GM21723 (cell line): Measurements from ENCODE around the gene WFDC6.
"Not testable (repeated sequence)": the region's sequence is repeated elsewhere in the genome, so short reads cannot be mapped to it uniquely, and the experiment has no call there.

ENCODE experiments used
- ATAC-seq: cut with Tn5 transposase; IDR thresholded peaks from one replicate; pipeline ENCODE4 v1.9.1; 2021; ENCODE audit warnings: mild to moderate bottlenecking, moderate library complexity; ENCODE audit not compliant: unreplicated experiment

WFDC6 gene

DNA sequence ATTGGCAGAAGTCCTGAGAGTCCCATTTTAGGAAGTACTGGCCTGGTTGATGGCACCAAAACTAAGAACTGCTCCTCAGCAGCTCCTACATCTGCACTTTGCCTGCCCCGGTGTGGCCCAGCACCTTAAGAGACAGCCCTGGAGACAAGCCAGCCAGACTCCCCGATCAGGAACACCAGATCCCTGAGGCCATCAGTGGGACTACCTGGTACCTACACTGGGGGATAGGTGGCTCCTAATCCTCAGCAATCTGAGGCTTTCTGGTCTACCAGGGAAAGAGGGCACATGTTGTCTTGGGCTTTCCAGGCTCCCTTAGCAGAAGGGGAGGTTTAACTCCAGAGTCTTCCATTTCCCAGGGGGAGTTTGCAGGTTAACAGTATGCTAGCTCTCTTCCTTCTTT is at the start of gene WFDC6:
Gene WFDC6, minus strand, starts transcription at position 101 of the 400 bp plus-strand sequence. Its CDS starts 75 bp downstream, at position 26.
- ATAC-seq = no peak

DNA sequence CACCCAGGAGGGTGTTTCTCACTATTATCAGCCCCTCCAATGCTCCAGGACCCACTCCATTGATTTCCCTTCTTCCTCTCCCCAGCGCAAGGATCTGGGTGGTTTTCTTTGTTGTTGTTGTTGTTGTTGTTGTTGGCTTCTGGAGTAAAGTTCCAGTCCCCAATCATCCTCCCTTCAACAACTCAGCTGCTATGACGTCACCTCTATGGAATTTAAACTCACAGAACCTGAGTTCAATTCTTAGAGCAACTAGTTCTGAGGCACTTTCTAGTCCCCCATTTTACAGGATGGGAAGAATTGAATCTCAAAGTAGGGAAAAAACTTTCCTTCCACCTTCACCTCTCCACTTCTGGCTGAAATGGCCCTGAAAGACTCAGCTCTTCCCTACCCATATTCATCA is 49.5 kb upstream of the WFDC6 start:
- ATAC-seq = no peak

DNA sequence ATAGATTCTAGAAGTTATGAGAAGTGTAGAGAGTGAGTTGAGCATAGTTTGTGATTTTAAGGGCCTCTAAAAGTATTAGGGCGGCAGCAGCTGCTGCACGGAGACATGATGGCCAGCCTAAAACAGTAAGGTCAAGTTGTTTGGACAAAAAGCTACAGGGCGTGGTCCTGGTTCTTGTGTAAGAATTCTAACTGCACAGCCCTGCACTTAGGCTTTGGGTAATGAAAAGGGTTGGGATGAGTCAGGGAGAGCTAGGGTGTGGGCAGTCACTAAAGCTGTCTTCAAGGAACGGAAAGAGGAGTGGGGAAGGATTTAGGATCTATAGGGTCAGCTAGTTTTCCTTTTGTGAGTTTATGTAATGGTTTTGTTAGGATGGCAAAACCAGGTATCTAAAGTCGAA is 46.7 kb upstream of the WFDC6 start:
- ATAC-seq = not testable (repeated sequence)

DNA sequence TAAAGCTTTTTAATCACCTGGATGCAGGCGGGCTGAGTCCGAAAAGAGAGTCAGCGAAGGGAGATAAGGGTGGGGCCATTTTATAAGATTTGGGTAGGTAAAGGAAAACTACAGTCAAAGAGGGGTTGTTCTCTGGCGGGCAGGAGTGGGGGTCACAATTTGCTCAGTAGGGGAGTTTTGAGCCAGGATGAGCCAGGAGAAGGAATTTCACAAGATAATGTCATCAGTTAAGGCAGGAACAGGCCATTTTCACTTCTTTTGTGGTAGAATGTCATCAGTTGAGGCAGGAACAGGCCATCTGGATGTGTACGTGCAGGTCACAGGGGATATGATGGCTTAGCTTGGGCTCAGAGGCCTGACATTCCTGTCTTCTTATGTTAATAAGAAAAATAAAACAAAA is 45.0 kb upstream of the WFDC6 start:
- ATAC-seq = not testable (repeated sequence)

DNA sequence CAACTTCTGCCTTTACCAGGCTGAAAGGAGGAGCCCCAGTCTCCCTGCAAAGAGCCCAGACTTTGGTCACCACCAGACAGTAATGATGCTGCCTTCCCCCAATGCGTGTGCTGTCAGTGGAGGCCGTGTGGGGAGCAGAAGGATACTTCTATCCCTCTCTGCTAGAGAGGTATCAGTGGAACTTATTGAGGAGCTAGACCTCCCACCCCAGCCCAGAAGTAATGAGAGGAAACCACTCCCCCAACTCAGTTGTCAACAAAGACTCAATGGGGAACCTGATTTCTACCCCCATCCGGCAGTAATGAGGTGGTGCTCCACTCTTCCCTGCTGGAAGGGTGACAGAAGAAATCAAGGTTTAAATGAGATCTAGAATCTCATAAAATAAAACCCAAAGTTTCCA is 44.2 kb upstream of the WFDC6 start:
- ATAC-seq = no peak

DNA sequence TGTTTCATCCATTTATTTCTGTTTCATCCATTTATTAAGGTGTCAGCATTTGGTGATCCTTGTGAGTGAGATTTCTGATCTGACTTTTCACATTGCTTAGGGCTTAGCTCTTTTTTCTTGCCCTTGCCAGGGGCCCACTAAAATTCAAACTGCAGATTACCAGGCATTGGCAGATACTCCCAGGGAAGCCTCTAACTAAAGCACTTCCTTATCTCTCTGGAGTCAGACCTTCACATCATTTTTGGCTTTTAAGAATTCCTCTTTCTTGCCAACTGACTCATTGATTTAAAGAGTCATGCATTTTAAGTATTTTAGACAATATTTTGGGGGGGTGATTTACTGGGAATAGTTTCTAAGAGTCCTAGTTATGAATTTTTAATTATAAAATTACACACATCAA is 42.4 kb upstream of the WFDC6 start:
- ATAC-seq = no peak

DNA sequence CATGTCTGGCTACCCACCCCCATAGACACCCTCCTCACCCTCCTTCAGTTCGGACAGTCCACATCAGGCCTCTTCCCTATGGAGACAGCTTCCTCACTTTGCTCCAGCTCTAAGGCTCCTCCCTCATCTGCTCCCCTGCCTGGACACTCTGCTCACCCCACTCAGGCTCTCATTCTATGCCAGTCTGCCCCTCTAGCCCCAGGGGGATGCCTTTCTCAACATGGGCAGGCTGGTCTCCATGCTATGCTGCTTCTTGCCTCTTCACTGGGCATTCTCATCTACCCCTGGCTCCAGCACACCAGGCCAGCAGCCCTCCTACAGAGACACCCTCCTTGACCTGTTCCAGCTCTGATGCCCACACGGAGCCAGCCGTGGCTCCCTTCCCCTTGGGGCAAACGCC is 39.9 kb upstream of the WFDC6 start, which contains the start of gene WFDC8:
Gene WFDC8, minus strand, starts transcription at position 101 of the 400 bp plus-strand sequence. Its CDS starts 37 bp downstream, at position 64.
- ATAC-seq = no peak

DNA sequence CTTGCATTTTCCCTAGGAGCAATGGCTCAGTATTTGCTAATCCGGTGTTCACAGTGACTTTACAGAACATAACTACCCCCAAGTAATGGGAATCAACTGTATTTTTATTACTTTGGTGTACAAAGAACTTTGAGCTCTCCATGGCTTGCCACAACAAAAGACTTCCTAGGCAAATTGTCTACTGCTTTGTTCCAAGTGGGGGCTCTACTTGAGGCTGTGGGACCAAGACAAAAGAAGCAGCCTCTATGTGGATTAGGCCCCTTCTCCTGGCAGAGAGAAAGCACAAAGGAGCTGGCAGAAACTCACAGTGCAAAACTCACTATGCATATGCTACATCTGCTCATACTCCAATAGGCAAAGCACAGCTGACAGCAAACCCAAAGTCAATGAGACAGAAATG is 38.9 kb upstream of the WFDC6 start:
- ATAC-seq = no peak

DNA sequence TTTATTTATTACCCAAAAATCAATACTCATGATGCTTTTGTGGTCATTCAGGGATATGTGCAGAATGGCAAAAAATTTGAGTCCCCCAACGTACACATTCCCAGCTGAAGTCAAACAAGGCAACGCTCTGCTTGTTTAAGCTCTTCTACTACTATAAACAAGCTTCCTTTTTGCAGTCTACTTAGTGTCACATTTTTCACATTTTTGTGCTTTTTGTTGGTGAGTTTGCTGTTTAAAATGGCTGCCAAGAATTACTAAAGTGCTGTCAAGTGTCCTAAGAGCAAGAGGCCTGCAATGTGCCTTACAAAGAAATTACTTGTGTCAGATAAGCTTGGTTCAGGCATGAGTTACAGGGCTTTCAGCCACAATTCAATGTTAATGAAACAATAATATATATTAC is 37.7 kb upstream of the WFDC6 start:
- no peak for ATAC-seq

DNA sequence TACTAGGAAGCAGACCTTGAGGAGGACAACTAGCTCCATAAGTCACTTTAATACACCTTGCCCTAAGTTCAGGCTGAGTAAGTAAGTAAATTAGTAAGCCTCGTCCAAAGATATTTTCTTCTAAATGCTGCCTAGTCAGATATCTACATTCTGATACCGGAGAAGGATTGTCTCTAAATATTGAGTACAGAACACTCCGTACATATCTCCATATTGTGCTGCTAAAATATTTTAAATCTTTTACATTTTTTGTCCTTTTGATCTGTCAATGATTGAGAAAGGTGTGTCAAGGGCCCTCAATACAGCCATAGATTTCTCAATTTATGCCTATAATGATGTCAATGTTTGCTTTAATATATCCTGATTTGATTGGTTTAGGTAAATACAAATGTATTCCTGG is 36.6 kb upstream of the WFDC6 start:
- ATAC-seq = no peak

DNA sequence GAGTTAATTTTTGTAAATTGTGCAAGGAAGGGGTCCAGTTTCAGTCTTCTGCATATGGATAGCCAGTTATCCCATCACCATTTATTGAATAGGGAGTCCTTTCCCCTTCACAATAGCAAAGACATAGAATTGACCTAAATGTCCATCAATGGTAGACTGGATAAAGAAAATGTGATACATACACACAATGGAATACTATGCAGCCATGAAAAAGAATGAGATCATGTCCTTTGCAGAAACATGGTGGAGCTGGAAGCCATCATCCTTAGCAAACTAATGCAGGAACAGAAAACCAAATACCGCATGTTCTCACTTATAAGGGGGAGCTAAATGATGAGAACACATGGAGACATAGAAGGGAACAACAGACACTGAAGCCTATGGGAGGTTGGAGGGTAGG is 30.4 kb upstream of the WFDC6 start:
- ATAC-seq = not testable (repeated sequence)

DNA sequence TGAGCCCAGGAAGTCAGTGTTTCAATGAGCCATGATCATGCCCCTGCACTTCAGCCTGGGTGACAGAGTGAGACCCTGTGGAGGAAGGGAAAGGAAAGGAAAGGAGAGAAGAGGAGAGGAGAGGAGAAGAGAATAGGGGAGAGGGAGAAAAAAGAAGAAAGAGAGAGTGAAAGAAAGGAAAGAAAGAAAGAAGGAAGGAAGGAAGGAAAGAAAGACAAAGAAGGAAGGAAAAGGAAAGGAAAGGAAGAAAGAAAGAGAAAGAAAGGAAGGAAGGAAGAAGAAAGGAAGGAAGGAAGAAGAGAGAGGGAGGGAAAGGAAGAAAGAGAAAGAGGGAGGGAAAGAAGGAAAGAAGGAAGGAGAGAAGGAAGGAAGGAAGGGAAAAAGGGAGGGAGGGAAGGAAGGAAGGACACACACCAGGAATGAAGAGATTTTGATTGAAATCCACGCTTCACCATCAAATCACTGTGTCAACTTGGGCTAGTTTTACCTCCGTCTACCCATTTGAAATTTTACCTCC is 25.5 kb upstream of the WFDC6 start:
- no peak for ATAC-seq

DNA sequence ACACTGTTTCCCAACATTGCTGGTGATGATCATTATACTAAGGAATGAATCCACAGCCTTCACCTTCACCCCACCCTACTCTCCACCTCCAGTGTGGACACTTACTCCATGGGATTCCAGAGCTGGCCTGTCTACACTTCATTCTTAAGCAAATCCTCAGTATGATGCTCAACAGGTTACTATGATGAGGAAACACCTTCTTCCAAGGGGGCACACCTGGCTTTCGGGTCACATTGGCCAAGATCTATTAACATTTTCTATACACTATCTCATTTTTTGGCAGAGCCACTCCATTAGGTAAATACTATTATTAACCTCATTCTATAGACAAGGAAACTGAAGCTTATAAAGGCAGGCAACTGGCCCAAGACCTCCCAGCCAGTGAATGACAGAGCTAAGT is 15.9 kb upstream of the WFDC6 start:
- no peak for ATAC-seq

DNA sequence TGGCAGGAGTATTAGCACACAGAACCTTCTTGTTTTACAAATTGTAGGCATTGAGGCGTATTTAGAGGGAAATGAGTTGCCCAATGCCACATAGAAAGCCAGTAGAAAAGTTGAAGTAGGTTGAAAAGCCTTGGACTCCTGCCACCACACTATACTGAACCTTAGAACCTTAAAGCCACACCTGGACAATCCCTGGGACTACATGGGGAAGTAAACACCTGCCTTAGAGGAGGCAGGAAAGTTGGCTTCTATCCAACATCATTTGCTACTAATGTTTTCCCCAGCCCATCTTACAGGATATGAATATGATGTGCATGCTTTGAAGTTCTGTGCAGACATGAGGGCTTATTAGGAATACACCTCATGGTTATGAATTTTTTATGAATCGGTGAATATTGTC is 13.2 kb upstream of the WFDC6 start:
- ATAC-seq = no peak

DNA sequence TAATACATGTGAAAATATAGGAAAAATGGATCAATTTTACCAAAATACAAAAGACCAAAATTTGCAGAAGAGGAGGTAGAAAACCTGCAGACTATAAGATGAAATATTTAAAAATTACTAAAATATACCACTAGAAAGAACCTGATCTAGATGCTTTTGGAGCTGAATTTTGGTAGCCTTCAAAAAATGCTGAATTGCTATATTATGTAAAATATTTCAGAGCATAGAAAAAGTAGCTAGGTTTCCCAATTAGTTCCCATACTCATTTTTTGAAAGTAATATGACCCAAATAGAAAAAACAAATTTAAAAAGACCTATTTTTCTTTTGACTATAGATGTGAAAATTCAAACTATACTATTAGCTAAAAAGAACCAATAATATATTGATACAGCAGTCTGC is 11.5 kb upstream of the WFDC6 start:
- ATAC-seq = no peak

DNA sequence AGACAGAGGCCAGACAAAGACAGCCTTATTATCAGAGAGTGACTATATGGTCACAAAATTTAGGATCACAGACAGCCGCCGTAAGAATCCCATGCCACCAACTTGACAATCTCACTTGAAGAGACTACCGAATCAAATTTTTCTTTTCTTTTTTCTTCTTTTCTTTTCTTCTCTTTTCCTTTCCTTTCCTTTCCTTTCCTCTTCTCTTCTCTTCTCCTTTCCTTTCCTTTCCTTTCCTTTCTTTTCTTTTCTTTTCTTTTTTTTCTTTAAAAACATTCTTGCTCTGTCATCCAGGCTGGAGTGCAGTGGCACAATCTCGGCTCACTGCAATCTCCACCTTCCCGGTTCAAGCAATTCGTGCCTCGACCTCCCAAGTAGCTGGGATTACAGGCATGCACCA is 9.1 kb upstream of the WFDC6 start:
- no peak for ATAC-seq

DNA sequence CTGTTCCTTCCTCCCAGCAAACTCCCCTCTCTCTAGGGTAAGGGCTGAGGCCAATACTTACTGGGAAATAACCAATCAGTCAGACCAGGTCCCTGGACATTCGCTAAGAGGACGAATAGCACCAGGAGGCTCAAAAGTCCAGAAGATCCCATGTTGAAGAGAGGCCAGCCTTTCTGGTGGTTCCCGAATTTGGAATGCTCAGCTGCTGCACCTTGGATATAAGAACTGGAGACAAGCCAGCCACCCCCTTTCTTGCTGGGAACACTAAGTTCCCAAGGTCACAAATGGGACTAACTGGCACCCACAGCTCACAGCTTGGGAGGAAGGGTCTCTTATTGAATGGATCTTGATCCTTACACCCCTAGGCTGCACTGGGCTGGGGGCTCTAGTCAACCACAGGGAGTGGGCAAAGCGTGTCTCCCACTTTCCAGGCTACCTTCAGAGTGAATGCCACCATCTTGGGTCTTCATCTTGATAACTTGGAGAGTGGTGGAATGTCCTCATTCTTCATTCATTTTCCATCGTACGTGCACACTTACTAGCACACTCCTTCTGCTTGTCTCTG is 8.0 kb upstream of the WFDC6 start, which contains the start of gene EPPIN:
Gene EPPIN, minus strand, starts transcription at position 196 of the 565 bp plus-strand sequence. Its CDS starts 44 bp downstream, at position 152.
- ATAC-seq = no peak

DNA sequence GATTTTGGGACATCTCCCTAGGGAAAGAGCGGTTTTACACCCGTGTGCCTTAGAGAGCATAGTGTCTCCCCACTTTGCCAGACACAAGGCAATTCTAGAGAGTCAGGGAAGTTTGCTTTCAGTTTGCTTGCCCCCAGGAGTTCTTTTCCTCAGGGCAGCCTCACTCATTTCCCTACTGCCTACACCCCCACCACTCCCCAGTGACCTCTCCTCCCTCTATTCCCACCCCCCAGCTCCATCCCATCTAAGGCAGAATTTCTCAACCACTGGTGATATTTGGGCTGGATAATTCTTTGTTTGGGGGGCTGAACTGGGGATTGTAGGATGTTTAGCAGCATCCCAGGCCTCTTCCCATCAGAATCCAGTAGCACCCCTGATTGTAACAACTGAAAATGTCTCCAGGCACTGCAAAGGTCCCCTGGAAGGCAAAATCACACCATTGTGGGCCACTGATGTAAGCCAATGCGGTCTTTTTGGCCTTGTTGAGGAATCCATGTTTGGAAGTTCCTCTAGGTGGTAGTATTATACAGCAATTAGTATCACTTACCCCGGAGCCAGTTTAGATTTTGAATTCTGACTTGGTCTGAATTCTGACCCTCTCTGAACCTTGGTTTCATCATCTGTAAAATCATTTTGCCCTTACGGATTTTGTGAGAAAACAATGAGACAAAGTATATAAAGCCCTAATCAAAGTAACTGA is 6.6 kb upstream of the WFDC6 start:
- no peak for ATAC-seq

DNA sequence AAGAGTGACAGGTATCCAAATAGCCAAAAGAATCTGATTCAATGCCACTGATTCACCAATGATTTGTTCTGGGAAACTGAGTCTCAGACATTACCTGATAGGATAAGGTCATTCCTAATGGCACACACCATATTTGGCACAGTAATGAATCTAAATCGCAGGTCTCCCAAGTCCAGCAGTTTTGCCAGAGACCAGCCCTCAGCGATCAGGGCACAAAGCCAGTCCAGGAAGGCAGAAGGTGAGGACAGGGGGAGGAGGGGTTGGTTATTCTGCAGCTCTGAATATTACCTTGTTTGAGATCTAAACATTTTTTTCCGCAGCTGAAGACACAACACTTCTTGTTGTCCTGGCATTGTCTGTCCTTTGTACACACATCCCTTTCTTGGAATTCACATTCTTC is 6.1 kb upstream of the WFDC6 start:
- no peak for ATAC-seq

DNA sequence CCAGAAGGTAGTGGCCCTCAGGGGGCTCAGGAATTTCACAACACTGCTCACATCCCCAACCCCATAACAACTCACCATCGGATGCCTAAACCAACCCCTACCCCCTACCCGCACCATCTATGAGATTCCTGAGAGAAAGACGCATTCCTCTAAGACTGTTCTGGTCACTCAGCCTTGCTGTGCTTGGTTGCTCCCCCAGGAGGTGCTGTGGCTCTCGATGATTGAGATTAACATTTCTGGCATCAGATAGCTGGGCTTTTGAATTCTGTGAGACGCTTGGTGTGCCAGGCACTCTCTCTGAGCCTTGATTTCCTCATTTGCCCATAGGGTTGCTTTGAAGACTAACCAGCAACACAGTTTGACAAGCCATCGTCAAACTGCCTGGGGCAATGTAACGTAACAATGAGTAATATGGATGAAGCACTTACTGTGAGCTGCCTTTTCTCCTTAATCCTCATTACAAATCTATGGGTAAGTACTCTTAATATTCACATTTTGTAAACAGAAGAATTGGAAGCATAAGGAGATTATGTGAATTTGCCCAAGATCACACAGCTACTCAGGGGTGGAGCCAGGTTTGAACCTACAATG is 978 bp downstream of the WFDC6 start:
- ATAC-seq = no peak

DNA sequence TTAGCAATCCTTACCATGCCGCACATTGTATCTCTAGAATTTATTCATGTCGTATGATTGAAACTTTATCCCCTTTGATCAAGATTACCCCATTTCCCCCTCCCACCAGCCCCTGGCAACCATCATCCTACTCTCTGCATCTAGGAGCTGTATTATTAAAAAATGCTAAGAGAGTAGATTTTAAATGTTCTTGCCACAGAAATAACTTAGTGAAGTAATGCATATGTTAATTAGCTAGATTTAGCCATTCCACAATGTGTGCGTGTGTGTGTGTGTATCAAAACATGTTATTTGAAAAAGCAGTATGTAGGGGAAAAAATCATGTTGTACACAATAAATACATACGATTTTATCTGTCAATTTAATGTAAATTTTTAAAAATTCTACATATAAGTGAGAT is 12.0 kb downstream of the WFDC6 start:
- no peak for ATAC-seq

DNA sequence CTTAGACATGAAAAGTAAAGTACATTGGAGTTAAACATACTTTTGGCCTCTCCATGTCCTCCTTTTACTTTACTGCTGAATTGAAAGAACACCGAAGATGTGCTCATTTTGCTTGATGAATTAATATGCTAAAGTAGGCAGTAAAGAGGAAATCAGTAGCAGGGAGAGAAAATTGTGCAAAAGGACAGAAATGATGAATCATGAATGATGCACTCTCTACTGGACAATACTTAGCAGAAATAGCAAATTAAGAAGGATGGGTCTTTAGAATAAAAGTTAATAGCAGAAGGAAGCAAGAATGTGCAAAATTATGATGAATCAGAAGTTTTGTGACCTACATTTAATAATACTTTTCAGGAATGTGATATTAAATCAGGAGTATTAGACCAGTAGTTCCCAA is 15.5 kb downstream of the WFDC6 start:
- ATAC-seq = no peak
